GM19328 (cell line): ENCODE results near the gene NOD2.

Experiments used
- ATAC-seq: cut with Tn5 transposase; IDR thresholded peaks from one replicate; pipeline ENCODE4 v1.9.1; 2021; ENCODE audit warnings: mild to moderate bottlenecking, moderate library complexity; ENCODE audit not compliant: unreplicated experiment

Gene NOD2

DNA sequence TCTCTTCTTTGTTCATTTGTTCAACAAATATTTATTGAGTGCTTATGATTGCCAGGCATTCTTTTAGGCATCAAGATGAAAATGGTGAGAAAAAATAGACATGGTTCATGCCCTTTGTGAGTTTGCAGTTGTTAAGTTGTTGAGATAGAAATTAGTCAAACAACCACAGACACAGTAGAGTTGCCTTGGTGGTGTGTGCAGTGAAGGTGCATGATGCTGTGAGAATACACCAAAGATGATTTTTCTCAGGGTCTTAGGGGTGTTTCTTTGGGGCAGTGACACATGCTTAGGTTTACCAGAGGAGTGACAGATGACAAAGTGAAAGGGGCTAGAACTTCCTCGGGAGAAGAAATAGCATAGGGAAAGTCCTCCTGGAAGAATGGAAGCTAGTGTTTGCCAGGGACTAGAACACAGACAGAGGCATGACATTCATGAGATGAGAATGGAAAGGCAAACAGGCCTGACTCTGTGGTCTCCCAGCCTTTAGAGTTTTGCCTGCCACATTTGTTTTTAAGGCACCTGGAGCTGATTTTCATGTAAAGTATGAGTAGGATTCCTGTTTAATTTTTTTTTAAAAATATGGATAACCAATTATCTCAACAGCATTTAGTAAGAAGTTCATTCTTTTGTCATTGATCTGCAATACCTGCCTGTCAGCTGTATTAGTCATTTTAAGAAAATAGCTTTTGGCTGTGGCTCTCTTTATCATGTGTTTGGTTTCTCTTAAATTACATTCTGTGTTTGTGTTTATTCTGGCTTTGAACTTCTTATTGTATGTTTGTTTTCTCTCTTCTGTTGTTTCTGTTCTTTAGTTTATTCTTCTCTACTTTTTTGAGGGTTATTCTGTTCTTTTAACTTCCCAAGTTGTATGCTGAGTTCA is 85.1 kb downstream of the NOD2 start:
- no peak for ATAC-seq

DNA sequence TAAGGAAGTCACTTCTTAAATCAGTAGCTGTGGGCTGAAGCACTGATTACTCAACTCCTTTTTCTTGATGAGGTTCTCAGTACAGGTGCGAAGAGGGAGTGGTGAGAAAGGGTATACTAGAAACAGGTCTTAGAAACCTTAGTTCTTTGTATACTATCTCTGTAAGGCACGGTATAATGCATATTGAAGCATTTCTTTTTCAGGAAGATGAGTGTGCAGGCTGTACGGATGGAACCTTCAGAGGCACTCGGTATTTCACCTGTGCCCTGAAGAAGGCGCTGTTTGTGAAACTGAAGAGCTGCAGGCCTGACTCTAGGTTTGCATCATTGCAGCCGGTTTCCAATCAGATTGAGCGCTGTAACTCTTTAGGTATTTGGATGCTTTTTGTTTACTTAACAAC is 87.6 kb downstream of the NOD2 start:
- no peak for ATAC-seq

DNA sequence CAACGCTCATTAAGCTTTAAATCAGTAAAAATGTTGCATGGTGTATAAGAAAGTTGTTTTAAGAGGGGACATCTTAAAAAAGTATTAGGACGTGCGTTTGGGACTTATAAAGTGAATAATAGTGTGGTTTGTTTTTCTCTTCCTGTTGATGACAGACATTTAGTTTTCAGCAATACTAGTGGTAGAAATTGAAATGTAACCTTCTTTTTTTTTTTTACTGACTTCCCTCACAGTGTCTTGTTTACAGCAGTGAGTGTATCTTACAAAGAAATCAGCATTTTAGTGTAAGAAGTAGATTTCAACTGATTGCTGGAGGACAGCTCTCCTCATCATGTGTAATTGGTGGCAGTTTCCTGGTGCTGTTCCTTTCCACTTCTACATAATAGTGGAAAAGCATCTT is 88.1 kb downstream of the NOD2 start:
- ATAC-seq = no peak
